SU-DHL-6 (cell line): ENCODE data around the gene UBE2D2.

Experiments used
- H2AFZ ChIP-seq: fragments of 200-600 bp; sonication (generic); 2 replicates; pipeline ENCODE4 v1.6.1; 2014; ENCODE audit warnings: low read depth, mild to moderate bottlenecking, moderate library complexity, mixed read lengths, antibody characterized with exemption, low read length; ENCODE audit not compliant: severe bottlenecking
- H3F3A ChIP-seq: fragments of 200-600 bp; shearing (Covaris generic); 2 replicates; pipeline ENCODE4 v1.6.0; 2016; ENCODE audit warnings: antibody characterized with exemption, mild to moderate bottlenecking; ENCODE audit not compliant: insufficient read depth
- H3K27ac ChIP-seq: fragments of 200-600 bp; sonication (generic); 2 replicates; pipeline ENCODE4 v1.5.1; 2016; ENCODE audit warnings: low read depth, mild to moderate bottlenecking, low read length, moderate library complexity, mixed read lengths
- H3K27me3 ChIP-seq: fragments of 200-600 bp; sonication (generic), shearing (Covaris generic); 2 replicates; pipeline ENCODE4 v1.6.0; 2014; ENCODE audit warnings: mild to moderate bottlenecking, low read length
- H3K36me3 ChIP-seq: fragments of 200-600 bp; sonication (generic); 2 replicates; pipeline ENCODE4 v1.6.1; 2014; ENCODE audit warnings: mild to moderate bottlenecking, low read length, mixed read lengths
- H3K4me2 ChIP-seq: fragments of 300-600, 200-600 bp; shearing (Covaris generic), sonication (generic); 2 replicates; pipeline ENCODE4 v1.6.0; 2014; ENCODE audit warnings: low read length, low read depth, mild to moderate bottlenecking; ENCODE audit not compliant: poor library complexity, severe bottlenecking
- H3K4me3 ChIP-seq: fragments of 200-600 bp; sonication (generic); 2 replicates; pipeline ENCODE4 v1.5.1; 2014; ENCODE audit warnings: antibody characterized with exemption, low read length, mild to moderate bottlenecking, mixed read lengths; ENCODE audit not compliant: insufficient read depth, poor library complexity, severe bottlenecking
- H3K79me2 ChIP-seq: fragments of 200-600 bp; sonication (generic); 2 replicates; pipeline ENCODE4 v1.6.1; 2014; ENCODE audit warnings: mild to moderate bottlenecking, low read length, moderate library complexity; ENCODE audit not compliant: insufficient read depth
- H3K9ac ChIP-seq: fragments of 200-600 bp; sonication (generic); 2 replicates; pipeline ENCODE4 v1.7.0; 2014; ENCODE audit warnings: mild to moderate bottlenecking, low read length
- H3K9me2 ChIP-seq: fragments of 200-600 bp; sonication (generic); replicated peaks from 2 replicates; pipeline ENCODE4 v1.6.1; 2014; ENCODE audit warnings: low read length; ENCODE audit not compliant: insufficient read depth
- H3K9me3 ChIP-seq: fragments of 200-600 bp; sonication (generic); 2 replicates; pipeline ENCODE4 v1.6.1; 2014; ENCODE audit warnings: low read length, mixed read lengths; ENCODE audit not compliant: insufficient read depth
- H4K20me1 ChIP-seq: fragments of 200-600 bp; sonication (generic); 2 replicates; pipeline ENCODE4 v1.6.1; 2014; ENCODE audit warnings: low read depth, mild to moderate bottlenecking, antibody characterized with exemption, low read length, moderate library complexity, mixed read lengths
- CTCF ChIP-seq: fragments of 200-600 bp; sonication (generic); IDR thresholded peaks from one replicate; pipeline ENCODE4 v1.5.1; 2017; ENCODE audit warnings: antibody characterized with exemption, mild to moderate bottlenecking, low read length, moderate library complexity; ENCODE audit not compliant: insufficient read depth, poor library complexity, severe bottlenecking
- EZH2phosphoT487 ChIP-seq: fragments of 200-600 bp; sonication (generic), shearing (Covaris generic); conservative IDR thresholded peaks from 2 replicates; pipeline ENCODE4 v1.6.1; 2018; ENCODE audit warnings: mild to moderate bottlenecking, antibody characterized with exemption, low read length, moderate library complexity, mixed read lengths

The UBE2D2 gene

GRCh38 chr5:139651043-139651834 lies 90.1 kb downstream of the UBE2D2 start:
- peak overlapping the region; percentile 93 for H3K27ac ChIP-seq
- peaks cover 5% of the 10 kb centered on the region; the same call in 1 of the 2 replicates for H4K20me1 ChIP-seq
- no peak for TF ChIP-seq CTCF
- TF ChIP-seq EZH2phosphoT487: no peak

GRCh38 chr5:139651853-139652787 lies 91.0 kb downstream of the UBE2D2 start:
- peaks cover 89% of the 10 kb centered on the region for H3K79me2 ChIP-seq
- no peak overlapping the region for H2AFZ ChIP-seq
- peaks cover 26% of the 10 kb centered on the region for H3F3A ChIP-seq
- no peak for TF ChIP-seq EZH2phosphoT487
- TF ChIP-seq CTCF: no peak
- H3K9me3 ChIP-seq: no peaks in the 10 kb centered on the region
- H3K27ac ChIP-seq: peak overlapping the region; percentile 93
- H3K36me3 ChIP-seq: no peaks in the 10 kb centered on the region
- peaks cover 5% of the 10 kb centered on the region; the same call in 1 of the 2 replicates for H4K20me1 ChIP-seq
- H3K9ac ChIP-seq: peak overlapping the region; percentile 83
- H3K27me3 ChIP-seq: no peaks in the 10 kb centered on the region
- H3K9me2 ChIP-seq: no peaks in the 10 kb centered on the region
- peak overlapping the region; percentile 88 for H3K4me2 ChIP-seq
- peak overlapping the region; percentile 75 for H3K4me3 ChIP-seq

More at GRCh38 chr5:139651043-139651834, 90.1 kb downstream of the UBE2D2 start:
- Histone ChIP-seq H3K9ac (peak overlapping the region; percentile 83), H3K27me3 (no peaks in the 10 kb centered on the region), H3K4me3 (peak overlapping the region; percentile 75), H3K9me2 (no peaks in the 10 kb centered on the region), H3K9me3 (no peaks in the 10 kb centered on the region), H3F3A (peaks cover 26% of the 10 kb centered on the region), H3K4me2 (peak overlapping the region; percentile 88), H3K79me2 (peaks cover 80% of the 10 kb centered on the region), H3K36me3 (no peaks in the 10 kb centered on the region), H2AFZ (no peak overlapping the region)

- H3K79me2 ChIP-seq: peaks cover 96% of the 10 kb centered on the region
- no peak overlapping the region for H3K4me3 ChIP-seq
- TF ChIP-seq CTCF: no peak
- TF ChIP-seq EZH2phosphoT487: no peak
- no peaks in the 10 kb centered on the region for H3K9me3 ChIP-seq
- no peaks in the 10 kb centered on the region for H3K27me3 ChIP-seq
- peaks cover 26% of the 10 kb centered on the region for H3F3A ChIP-seq
- H3K9ac ChIP-seq: peak overlapping the region; percentile 29
- H3K4me2 ChIP-seq: peak overlapping the region; percentile 88
- no peaks in the 10 kb centered on the region for H3K9me2 ChIP-seq
- H4K20me1 ChIP-seq: peaks cover 5% of the 10 kb centered on the region; the same call in 1 of the 2 replicates
- no peaks in the 10 kb centered on the region for H3K36me3 ChIP-seq
- H3K27ac ChIP-seq: peak overlapping the region; percentile 93
- H2AFZ ChIP-seq: no peak overlapping the region
Observed at GRCh38 chr5:139652788-139653241, 91.7 kb downstream of the UBE2D2 start.
